NCI-H345 treated with DMSO at 0.1 percent for 48 hours (cell line): ENCODE results near the gene RPP14.
"Not testable (repeated sequence)": the region's sequence is repeated elsewhere in the genome, so short reads cannot be mapped to it uniquely, and the experiment has no call there.

Experiments used
- DNase-seq: peaks from one replicate; lab custom pipeline; 2025; ENCODE audit not compliant: unreplicated experiment; lab: John Stamatoyannopoulos, UW

The RPP14 gene

DNA sequence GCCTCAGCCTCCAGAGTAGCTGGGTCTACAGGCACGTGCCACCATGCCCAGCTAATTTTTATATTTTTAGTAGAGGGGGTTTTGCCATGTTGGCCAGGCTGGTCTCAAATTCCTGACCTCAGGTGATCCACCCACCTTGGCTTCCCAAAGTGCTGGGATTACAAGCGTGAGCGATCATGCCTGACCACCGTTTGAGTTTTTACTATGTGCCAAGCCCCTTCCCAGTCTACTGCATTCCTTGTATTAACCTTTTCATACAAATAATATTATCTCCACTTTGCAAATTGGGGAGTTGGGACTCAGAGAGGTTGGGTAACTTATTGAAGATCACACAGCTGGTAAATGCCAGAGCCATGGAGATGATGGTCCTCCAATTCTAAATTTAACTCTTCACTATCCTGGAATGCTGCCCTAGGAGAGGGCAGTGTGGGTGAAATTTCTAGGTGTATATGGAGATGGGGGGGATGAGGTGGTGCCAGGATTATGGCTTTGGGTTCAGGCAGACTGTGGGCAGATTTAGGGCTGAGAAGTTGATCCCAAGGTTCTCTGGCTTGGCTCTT lies 25.6 kb downstream of the RPP14 start:
- no peak for DNase-seq

DNA sequence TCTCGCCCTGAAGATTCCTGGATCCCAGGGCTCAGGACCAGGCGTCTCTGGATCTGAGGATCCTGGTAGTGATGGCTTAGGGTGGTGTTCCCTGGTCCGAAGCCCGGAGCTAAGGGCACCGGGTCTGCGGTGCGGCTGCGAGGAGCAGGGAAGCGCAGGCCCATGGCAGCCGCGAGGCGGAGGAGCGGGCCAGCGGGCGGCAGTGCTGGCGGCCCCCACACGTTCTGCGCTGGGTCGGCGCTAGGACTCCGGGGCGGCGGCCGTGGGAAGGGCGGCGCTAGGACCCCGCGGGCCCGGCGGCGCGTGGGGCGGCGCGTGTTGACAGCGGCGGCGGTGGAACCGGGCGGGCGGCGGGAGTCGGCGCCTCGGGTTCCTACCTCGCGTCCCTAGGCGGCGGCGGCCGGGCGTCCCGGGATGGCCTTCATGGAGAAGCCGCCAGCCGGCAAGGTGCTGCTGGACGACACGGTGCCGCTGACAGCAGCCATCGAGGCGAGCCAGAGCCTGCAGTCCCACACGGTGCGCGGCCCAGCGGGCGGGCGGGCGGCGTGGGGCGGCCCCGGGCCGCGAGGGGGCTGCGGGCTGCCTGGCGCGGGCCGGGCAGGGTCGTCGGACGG lies 26.6 kb downstream of the RPP14 start, which contains the start of gene PXK:
Gene PXK, plus strand, starts transcription at position 318 of the 614 bp plus-strand sequence. Its CDS starts 97 bp downstream, at position 415.
- no peak for DNase-seq

DNA sequence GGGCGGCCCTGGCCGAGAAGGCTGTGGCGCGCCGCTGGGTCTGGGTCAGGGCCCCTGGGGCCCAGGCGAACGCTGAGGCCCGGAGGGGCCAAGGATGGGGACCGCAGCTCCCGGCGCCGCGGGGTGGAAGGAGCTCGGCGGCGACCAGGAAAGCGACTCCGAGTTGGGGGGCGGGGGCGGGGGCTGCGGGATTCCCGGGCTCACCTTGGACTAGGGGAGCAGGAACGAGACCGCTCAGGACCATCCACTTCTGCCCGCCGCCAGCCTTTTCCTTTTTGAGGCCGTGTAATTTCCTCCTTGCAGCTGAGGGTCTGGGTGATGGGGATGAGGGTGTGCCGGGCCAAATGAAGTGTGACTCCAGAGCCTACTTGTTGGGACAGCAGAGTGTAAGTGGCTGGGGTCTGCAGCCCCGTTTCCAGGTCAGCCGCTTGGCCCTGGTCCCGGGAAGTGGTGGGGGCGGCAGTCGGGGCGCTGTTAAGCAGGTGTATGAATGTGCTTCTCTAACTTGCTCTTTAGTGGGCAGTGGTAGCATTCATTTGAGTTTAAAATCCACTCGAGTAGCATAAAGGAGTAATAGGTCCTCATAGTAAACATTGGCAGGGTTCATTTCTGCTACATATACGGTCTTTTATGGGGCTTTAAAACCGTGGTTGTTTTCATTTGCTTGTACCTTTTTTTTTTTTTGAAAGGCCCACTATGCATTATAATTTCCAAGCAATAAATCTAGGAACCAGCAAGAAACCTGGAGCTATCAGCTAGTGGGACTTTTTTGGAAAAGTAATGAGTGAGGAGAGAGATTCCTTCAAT lies 27.4 kb downstream of the RPP14 start:
- DNase-seq: no peak

DNA sequence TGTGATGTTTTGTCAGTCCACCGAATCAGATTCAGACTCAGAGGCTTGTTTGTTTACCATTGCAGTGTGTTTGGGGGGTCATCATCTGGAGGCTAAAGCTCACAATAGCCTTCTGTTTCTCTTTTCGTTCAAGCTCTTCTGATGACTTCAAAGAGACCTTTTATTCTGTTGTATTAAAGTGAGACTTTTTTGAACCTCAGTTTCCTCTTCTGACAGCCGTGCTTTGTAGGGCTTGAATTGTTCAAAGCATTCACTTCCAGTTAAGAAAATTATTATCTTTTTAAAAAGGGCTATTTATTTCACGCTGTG lies 27.9 kb downstream of the RPP14 start:
- no peak for DNase-seq

DNA sequence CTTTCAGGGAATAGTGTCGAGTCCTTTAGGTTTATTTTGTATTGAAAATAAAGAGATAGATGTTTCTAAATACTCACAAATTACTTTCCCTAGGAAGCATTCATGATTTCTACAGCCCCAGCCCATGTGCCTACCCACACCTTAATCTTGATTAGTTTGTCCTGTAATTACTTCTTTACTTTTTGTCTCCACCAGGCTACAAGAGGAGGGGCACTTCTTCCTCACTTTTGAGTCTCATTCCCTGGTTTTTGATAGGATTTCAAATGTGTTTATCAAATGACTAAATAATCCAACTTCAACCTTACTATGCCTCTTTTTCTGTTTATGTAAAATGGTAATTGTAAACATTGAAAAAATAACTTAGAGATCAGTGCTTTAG lies 28.4 kb downstream of the RPP14 start:
- no peak for DNase-seq

DNA sequence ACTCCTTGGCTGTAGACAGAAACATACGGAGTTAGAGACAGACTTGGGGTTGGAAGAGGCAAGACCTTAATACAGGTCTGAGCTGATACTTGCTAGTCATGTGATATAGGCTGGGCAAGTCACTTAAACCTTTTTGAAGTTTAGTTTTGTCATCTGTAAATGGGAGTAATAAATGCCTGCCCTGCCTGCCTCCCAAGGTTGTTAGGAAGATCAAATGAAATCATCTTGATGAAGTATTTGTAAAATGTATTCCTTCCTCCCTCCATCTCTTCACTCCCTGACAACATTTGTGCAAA lies 29.6 kb downstream of the RPP14 start:
- no peak for DNase-seq

DNA sequence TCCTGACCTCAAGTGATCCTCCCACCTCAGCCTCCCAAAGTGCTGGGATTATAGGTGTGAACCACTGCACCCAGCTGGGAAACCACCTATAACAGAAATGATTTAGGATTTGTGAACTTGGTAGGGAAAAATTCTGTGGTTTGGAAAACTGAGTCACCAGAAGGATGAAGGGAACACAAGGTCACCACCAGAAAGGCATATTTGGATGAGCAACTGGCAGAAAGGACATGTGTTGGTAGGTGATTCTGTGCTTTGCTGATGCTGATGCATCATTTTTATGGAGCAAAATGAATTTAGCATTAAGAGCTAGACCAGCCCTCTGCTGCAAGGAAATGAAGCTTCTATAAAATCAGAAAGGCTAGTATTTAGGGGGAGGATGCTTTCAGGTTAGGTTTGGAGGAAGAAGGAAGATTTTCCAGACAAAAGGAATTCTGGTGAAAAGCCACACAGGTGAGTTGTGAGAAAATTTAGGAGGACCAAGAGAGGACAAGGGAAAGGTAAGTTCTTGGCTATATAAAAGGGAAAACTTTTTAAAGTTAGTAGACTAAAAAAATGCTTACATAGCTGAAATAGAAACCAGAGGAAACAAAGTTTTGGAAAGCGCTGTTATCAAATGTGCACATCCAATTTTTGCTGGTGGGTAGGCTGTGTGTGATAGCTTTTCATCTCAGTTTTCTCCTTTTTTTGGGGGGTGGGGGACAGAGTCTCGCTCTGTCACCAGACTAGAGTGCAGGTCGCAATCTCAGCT lies 30.3 kb downstream of the RPP14 start:
- DNase-seq: no peak

DNA sequence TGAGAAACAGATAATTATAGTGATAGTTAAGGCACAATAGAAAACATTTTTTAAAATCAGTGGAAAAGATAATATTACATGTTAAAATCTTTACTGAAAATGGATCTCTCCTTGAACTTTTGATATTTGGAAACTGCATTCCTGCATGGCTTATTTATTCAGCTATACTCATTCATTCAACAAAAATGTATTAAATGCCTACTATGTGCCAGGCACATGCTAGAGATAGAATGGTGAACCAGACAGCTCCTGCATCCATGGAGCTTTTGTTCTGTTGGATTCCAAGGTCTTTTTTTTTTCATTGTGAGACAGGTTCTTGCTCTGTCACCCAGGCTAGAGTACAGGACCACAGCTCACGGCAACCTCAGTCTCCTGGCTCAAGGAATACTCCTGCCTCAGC lies 31.1 kb downstream of the RPP14 start:
- no peak for DNase-seq

DNA sequence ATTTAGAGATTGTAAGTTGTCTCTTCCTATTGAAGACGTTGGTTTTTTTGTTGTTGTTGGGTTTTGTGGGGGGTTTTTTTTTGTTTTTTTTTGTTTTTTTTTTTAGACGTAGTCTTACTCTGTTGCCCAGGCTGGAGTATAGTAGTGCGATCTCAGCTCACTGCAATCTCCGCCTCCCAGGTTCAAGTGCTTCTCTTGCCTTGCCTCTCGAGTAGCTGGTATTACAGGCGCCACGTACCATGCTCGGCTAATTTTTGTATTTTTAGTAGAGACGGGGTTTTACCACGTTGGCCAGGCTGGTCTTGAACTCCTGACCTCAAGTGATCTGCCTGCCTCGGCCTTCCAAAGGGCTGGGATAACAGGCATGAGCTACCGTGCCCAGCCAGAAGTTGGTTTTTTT lies 33.1 kb downstream of the RPP14 start:
- not testable (repeated sequence) for DNase-seq

DNA sequence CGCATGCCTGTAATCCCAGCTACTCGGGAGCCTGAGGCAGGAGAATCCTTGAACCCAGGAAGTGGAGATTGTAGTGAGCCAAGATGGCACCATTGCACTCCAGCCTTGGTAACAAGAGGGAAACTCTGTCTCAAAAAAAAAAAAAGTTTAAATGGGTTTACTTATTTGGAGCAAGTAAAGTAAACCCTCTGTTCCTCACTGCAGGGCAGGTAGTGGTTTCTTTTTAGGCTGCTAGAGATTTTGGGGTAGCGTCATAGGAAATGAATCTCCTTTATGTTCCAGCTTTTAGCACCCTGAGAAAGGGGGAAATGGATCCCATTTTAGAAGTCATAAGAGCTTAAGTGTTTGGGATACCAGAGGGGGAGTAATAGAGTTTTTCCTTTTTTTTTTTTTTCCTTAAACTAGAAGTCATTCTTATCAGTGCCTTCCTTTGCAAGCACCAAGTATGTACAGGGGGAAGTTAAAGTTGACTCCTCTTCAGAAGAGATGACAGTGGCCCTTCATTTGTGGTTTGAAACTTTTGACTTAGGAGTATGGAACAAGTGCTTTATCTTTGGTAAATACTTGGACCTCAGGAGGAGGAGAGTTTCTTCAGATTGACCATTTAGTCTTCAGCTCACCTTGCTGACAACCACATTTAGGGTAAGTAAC lies 34.7 kb downstream of the RPP14 start:
- no peak for DNase-seq

DNA sequence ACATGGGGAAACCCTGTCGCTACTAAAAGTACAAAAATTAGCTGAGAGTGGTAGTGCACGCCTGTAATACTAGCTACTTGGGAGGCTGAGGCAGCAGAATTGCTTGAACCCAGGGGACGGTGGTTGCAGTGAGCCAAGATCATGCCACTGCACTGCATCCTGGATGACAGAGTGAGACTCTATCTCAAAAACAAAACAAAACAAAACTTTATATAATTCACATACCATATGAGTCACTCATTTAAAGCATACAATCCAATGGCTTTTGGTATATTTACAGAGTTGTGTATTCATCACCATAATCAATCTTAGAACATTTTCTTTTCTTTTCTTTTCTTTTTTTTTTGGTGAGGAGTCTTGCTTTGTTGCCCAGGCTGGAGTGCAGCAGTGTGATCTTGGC lies 35.3 kb downstream of the RPP14 start:
- DNase-seq: no peak

DNA sequence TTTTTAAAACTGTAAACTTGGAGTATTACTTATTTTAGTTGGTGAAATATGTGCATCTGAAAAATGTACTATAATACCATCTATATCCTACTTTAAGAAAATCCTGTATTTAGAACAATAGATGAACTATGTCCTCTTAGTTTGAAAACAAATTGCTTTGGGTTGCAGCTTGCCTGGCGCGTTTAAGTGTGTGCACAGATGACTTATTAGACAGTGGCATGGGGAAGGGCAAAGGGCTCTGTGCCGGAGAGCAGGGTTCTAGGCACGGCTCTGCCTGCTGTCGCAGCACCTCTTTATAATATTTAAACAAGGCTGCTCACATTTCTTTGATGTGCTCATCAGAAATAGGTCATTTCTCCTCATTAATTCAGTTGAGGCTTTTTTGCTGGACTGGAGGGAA lies 36.6 kb downstream of the RPP14 start:
- no peak for DNase-seq

DNA sequence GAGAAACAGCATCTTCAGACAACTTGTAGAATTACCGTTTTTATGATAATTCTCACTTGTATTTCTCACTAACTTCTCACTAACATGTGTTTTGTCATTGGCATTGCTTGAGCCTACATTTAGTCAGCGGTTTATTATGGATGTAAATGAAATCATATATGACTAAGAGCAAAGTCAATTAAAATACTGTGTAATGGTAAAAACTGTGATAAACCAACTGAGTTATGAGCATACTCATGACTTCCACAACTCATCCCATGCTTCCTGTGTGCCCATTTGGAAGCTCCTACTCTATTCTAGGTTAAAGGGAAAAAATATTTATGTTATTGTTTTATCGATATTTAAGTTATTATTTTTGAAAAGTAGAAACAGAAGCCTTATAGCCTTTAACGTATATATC lies 39.4 kb downstream of the RPP14 start:
- DNase-seq: no peak

DNA sequence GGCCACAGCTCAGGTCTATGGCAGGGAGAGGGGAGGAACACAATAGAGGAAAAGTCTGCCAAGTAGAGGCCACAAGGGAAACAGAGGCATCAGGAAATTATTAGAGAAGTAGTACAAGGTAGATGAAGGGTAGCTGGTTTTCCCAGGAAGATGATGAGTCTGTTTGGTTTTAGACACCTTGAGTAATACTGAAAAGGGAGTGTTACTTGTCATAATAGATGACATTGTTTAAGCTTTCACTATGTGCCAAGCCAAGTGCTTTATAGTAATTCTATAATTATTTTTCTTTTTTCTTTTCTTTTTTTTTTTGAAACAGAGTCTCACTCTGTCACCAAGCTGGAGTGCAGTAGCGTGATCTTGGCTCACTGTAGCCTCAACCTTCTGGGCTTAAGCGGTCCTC lies 40.3 kb downstream of the RPP14 start:
- DNase-seq: no peak

DNA sequence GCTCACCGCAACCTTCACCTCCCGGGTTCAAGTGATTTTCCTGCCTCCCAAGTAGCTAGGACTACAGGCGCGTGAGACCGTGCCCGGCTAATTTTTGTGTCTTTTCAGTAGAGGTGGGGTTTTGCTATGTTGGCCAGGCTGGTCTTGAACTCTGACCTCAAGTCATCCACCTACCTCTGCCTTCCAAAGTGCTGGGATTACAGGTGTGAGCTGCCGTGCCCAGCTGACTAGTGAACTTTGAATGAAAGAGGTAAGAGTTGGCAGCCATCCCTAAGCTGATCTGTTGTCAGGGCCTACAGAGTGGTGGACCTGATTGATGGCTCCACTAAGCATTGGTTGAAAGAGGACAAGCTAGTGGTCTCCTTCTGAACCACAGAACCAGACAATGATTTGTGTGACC lies 41.9 kb downstream of the RPP14 start:
- DNase-seq: no peak

DNA sequence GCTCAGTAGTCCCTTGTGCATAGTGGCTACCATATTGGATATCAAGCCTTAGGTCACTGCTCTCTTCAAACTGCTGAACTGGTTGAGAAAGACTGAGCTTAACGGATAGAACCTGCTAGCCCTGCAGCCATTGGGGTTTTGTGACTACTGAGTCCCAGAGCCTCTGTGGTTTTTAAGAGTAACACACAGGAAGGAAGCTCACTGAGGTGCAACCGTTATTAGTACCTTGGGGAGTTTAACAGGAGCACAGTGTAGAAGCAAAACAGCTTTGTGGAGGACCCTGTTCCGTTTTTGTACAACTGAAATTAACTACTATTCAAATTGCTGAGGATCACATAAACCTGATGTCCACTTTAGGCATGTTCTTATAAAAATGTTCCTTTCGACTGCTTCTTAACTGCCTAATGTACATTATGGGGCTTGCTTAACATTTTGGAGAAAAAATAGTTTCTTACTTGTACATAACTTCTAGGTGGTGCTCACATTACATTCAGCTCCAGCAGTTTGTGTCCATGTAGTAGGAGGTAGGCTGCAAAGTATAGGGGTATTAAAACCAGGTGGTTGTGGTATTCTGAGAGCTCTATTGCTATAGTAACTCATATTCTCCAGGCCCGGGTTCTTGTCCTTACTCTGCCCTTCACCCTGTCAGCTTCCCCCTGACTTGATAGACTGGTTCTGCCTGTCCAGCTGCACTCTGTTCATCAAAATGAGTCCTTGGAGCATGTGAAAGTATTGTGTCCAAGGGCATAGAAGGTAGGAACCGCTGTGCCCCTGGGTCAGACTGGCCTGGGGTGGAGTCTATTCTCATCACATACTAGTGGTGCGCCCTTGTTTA lies 44.0 kb downstream of the RPP14 start:
- no peak for DNase-seq

DNA sequence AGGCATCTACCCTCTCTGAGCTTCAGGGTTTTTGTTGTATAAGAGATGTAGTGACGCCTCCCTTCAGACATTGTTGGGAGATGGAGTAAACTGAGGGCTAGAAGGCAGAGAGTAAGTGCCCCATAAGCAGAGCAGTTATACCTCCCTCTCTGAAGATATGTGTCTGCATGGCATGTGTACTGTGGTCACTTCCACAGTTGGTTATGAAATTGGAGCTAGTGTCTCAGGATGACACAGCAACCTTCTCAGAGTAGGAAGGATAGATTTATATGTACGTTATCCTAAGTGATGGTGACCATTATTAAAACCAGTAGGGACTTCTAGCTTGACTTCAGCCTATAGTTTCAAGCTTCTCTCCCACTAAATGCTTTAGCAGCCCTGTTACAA lies 44.6 kb downstream of the RPP14 start:
- no peak for DNase-seq

DNA sequence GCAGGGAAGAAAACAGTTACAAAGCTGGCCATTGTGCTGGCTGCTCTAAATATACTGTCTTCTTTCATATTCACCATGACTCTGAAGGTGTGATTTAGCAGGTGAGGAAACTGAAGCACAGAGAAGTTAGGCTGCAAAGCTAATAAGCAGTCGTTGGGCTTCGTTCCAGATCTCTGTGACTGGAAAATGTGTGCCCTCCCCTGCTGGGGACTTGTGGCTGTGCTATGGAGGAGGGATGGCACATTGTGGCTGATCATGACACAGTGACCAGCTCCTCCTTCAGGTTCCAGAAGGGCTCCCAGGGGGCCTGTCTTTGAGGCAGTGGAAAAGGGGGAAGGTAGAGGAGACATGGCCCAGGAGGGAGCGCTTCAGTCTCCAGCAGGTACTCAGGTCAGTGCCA lies 45.9 kb downstream of the RPP14 start:
- no peak for DNase-seq

DNA sequence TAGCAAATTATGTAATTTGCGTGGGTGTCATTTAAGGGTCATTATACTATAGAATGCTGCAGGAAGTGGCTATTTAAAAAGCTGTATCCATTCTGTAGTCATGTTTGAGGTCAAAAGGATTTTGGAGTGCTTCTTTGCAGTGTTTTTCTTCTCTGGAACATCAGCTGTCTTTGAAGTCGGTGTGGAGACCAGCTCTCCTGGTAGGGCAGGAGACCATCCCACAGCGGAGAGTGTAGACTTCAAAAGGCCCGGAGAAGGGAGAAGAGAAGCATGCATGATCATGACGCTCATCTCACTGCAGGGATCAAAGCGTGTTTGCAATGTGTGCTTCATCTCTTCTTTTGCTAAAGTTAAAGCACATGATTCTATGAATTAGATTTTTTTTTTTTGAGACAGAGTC lies 46.6 kb downstream of the RPP14 start:
- no peak for DNase-seq

DNA sequence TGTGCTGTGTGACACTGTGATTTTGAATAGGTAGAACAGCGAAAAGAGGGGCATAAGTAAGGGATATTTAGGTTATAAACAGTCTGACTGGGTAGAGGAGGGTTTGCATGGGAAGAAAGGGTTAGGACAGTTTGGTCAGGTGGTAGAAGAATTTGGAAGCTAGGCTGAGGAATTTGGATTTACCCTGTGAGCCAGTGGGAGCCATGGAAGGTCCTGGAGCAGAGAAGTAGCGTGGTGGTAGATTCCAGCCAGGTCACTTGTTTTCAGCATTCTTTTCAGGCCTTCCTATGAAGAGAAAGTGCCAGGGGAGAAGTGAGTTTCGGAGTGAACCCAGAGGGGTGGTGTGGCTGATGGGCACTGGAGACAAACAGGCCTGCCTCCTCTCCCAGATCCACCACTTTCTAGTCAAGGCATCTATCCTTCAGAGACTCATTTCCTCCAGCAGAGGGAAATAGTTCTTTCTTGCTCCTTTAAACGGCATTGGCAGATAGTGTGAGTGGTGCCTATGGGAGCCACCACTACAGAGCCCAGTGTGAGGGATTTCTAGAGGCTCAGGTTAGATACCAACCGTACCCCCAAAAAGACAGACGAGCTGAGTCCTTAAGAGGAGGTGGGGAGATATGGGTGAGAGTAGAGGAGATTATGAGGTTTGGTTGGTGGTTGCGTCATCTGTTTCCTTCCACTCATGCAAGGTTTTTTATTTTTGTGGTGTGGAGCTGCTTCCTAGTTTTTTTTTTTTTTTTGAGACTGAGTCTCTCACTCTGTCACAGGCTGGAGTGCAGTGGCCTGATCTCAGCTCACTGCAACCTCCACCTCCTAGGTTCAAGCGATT lies 47.9 kb downstream of the RPP14 start:
- DNase-seq: no peak
